Fibroblast of pulmonary artery (primary cell): ENCODE data around the gene TIMM10B.
A peak's percentile ranks its signal among the peaks of the same experiment; 100 is the strongest.

Source experiments
- DNase-seq: peaks from one replicate; pipeline ENCODE4 v3.0.0-alpha.2; 2010; ENCODE audit warnings: low read depth
- H3K4me3 ChIP-seq: replicated peaks from 2 replicates; pipeline ENCODE4 v1.5.1; 2011; ENCODE audit warnings: low read depth, mild to moderate bottlenecking, control low read depth, low read length, moderate library complexity
- TF ChIP-seq, protein P1 (sequence below): IDR thresholded peaks from 2 replicates; pipeline ENCODE4 v1.5.1; 2011; ENCODE audit warnings: mild to moderate bottlenecking, control low read depth, low read length, inconsistent platforms; ENCODE audit errors: missing control alignments

The TIMM10B gene

GRCh38 chr11:6481012-6481923, at the start of gene TIMM10B, which contains the start of gene ARFIP2:
Gene TIMM10B (plus strand): TSS chr11:6481501. CDS start chr11:6481517, 16 bp downstream.
Gene ARFIP2 (minus strand): TSS chr11:6481331. CDS start chr11:6480421, 910 bp downstream.
- TF ChIP-seq, protein P1, sequence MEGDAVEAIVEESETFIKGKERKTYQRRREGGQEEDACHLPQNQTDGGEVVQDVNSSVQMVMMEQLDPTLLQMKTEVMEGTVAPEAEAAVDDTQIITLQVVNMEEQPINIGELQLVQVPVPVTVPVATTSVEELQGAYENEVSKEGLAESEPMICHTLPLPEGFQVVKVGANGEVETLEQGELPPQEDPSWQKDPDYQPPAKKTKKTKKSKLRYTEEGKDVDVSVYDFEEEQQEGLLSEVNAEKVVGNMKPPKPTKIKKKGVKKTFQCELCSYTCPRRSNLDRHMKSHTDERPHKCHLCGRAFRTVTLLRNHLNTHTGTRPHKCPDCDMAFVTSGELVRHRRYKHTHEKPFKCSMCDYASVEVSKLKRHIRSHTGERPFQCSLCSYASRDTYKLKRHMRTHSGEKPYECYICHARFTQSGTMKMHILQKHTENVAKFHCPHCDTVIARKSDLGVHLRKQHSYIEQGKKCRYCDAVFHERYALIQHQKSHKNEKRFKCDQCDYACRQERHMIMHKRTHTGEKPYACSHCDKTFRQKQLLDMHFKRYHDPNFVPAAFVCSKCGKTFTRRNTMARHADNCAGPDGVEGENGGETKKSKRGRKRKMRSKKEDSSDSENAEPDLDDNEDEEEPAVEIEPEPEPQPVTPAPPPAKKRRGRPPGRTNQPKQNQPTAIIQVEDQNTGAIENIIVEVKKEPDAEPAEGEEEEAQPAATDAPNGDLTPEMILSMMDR, result no peak
- peak; percentile 98 for DNase-seq
- H3K4me3 ChIP-seq, result peak within 1 kb of the TSS; percentile 81

DNA sequence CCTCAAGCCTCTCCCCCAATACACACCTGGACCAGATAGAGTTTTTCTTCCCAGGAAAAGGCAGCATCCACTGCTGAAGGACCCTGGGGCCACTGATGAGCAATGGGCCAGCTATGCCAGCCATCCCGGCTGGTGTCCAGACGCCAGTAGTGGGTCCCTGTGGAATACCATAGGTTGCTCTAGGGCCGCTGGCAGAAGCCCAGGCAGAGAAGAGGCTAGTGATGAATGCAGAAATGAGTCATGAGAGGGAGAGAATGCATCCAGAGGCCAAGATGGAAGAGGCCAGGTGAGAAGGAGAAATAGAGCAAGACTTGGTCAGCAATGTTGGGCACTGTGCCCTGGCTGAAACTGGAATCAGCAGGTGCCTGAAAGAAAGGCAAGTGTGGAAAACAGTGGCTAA, 49.4 kb upstream of the TIMM10B start:
- H3K4me3 ChIP-seq, result no peak overlapping the region
- TF ChIP-seq, protein P1, result no peak
- DNase-seq, result peak; percentile 50

DNA sequence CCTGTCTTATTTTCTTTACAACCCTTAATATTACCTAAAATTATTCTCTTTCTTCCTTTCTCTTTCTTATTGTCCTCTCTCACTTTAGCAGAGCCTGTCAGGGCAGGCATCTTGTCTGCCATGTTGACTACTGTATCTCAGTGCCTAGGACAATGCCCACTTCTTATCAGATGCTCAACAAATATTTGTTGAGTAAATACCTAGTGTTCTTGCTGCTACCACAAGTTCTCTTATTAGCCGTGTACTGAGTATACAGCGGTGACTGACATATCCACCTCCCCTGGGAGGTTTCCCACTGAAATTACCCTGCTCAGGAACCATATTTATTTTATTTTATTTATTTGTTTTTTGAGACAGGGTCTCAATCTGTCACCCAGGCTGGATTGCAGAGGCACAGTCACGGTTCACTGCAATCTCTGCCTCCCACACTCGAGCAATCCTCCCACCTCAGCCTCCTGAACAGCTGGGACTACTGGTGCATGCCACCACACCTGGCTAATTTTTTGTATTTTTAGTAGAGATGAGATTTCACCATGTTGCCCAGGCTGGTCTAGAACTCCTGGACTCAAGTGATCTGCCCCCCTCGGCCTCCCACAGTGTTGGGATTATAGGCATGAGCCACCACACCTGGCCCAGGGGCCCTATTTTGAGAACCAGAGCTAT, 47.2 kb upstream of the TIMM10B start:
- no peak for DNase-seq
- TF ChIP-seq, protein P1, result no peak
- no peak overlapping the region for H3K4me3 ChIP-seq

DNA sequence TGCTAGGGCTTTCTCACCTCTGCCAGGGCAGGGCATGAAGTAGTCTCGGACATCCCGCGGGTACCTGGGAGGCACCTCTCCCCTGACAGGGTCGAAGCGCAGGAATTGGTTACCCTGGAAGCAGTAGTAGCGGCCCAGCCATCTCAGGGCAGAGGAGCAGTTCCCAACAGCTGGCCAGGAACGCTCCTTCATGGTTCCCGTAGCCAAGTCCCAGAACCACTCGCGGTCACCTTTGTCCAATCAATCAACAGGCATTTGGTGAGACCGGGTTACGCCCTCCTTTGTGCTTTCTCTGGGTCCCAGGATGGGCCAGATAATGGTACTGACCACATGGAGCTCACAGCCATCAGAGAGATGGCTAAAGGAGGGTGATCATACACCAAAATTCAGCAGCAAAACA, 43.9 kb upstream of the TIMM10B start:
- H3K4me3 ChIP-seq, result no peak overlapping the region
- DNase-seq, result no peak
- TF ChIP-seq, protein P1, result no peak

GRCh38 chr11:6437993-6438392, 43.3 kb upstream of the TIMM10B start:
- DNase-seq, result no peak
- no peak overlapping the region for H3K4me3 ChIP-seq
- TF ChIP-seq, protein P1, result no peak

DNA sequence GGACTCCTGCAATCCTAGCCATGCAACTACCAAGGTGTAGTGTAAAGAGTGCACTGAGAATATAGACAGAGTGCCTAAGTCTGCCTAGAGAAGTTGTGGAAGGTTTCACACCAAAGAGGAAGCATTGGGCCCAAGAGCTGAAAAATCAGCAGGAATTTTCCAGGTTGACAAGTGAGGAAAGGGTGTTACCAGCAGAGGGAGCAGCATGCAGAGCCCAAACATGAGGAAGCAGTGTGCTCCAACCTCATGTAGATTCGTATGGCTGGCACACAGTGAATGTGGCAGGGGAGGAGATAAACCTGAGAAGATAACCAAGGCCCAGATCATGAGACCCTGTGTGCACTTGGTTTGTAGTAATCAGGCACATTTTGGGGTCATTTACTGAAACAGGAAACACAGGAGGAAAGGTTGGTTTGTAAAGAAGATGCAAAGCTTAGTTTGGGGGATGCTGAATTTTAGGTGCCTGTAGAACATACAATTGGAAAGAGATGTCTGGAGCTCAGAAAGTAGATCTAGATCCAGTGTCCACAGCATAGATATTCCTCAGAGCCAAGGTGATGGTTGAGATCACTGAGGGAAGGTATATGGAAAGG, 42.2 kb upstream of the TIMM10B start:
- no peak overlapping the region for H3K4me3 ChIP-seq
- DNase-seq, result peak; percentile 70
- TF ChIP-seq, protein P1, result peak; percentile 94
